ENCODE results near the gene KDM4E. TPM values are rescaled to one million over a fixed set of nuclear protein-coding genes. Genes with fewer than 3 reads are reported as not detected.
A peak's percentile ranks its signal among the peaks of the same experiment; 100 is the strongest.
"Not testable (repeated sequence)": the region's sequence is repeated elsewhere in the genome, so short reads cannot be mapped to it uniquely, and the experiment has no call there.

Gene KDM4E
- total RNA-seq, 1 experiment from 2014 or later, result not detected

GRCh38 chr11:95037356-95038035 is 12.4 kb downstream of the KDM4E start:
- H3K4me3 ChIP-seq, result not testable (repeated sequence)

GRCh38 chr11:95042239-95042638 is 17.2 kb downstream of the KDM4E start:
- H3K9me3 ChIP-seq, result no peaks in the 10 kb centered on the region
- H3K4me3 ChIP-seq, result no peak overlapping the region
- H3K27me3 ChIP-seq, result peaks cover 9% of the 10 kb centered on the region; the same call in 1 of the 2 replicates
- DNase-seq, result no peak
- H3K36me3 ChIP-seq, result no peaks in the 10 kb centered on the region

More at GRCh38 chr11:95037356-95038035, 12.4 kb downstream of the KDM4E start:
- DNase-seq, H3K9me3 ChIP-seq, H3K27me3 ChIP-seq, H3K36me3 ChIP-seq: not testable (repeated sequence)

- DNase-seq, result no peak
Observed at GRCh38 chr11:95042906-95043305, 17.8 kb downstream of the KDM4E start.

GRCh38 chr11:95044010-95044409 is 19.0 kb downstream of the KDM4E start:
- DNase-seq, result no peak
- Histone ChIP-seq H3K4me3 (no peak overlapping the region), H3K36me3 (no peaks in the 10 kb centered on the region), H3K27me3 (peaks cover 16% of the 10 kb centered on the region), H3K9me3 (no peaks in the 10 kb centered on the region)

More at GRCh38 chr11:95042906-95043305, 17.8 kb downstream of the KDM4E start:
- H3K27me3 ChIP-seq, result peaks cover 13% of the 10 kb centered on the region
- no peak overlapping the region for H3K4me3 ChIP-seq
- H3K36me3 ChIP-seq, result no peaks in the 10 kb centered on the region
- no peaks in the 10 kb centered on the region for H3K9me3 ChIP-seq

- DNase-seq, result no peak
- Histone ChIP-seq H3K9me3 (no peaks in the 10 kb centered on the region), H3K36me3 (no peaks in the 10 kb centered on the region), H3K27me3 (peaks cover 16% of the 10 kb centered on the region), H3K4me3 (no peak overlapping the region)
Observed at GRCh38 chr11:95045812-95046211, 20.8 kb downstream of the KDM4E start.

- not testable (repeated sequence) for H3K4me3 ChIP-seq, H3K9me3 ChIP-seq, H3K36me3 ChIP-seq, DNase-seq
- H3K27me3 ChIP-seq, result peaks cover 16% of the 10 kb centered on the region
Observed at GRCh38 chr11:95049122-95049521, 24.1 kb downstream of the KDM4E start, which contains the start of gene KDM4F. Gene KDM4F, plus strand, starts transcription at chr11:95049422.

- Histone ChIP-seq H3K36me3 (no peaks in the 10 kb centered on the region), H3K4me3 (no peak overlapping the region), H3K9me3 (no peaks in the 10 kb centered on the region), H3K27me3 (peaks cover 10% of the 10 kb centered on the region)
- no peak for DNase-seq
Observed at GRCh38 chr11:95050595-95051202, 25.6 kb downstream of the KDM4E start.

- no peaks in the 10 kb centered on the region for H3K9me3 ChIP-seq
- H3K36me3 ChIP-seq, result no peaks in the 10 kb centered on the region
- H3K27me3 ChIP-seq, result no peaks in the 10 kb centered on the region
- DNase-seq, result no peak
- H3K4me3 ChIP-seq, result no peak overlapping the region
Observed at GRCh38 chr11:95054356-95054755, 29.3 kb downstream of the KDM4E start.

GRCh38 chr11:95055283-95055897 is 30.3 kb downstream of the KDM4E start:
- Histone ChIP-seq H3K4me3 (no peak overlapping the region), H3K9me3 (no peaks in the 10 kb centered on the region), H3K36me3 (no peaks in the 10 kb centered on the region), H3K27me3 (no peaks in the 10 kb centered on the region; the same call in 1 of the 2 replicates)
- DNase-seq, result no peak

GRCh38 chr11:95057959-95058358 is 32.9 kb downstream of the KDM4E start:
- no peak for DNase-seq
- H3K9me3 ChIP-seq, result no peaks in the 10 kb centered on the region
- no peaks in the 10 kb centered on the region; the same call in 1 of the 2 replicates for H3K27me3 ChIP-seq
- H3K36me3 ChIP-seq, result no peaks in the 10 kb centered on the region
- no peak overlapping the region for H3K4me3 ChIP-seq

- Histone ChIP-seq H3K27me3 (no peaks in the 10 kb centered on the region; the same call in 1 of the 2 replicates), H3K9me3 (no peaks in the 10 kb centered on the region), H3K4me3 (no peak overlapping the region), H3K36me3 (no peaks in the 10 kb centered on the region)
- no peak for DNase-seq
Observed at GRCh38 chr11:95058621-95059020, 33.6 kb downstream of the KDM4E start.

- Histone ChIP-seq H3K9me3 (no peaks in the 10 kb centered on the region), H3K4me3 (no peak overlapping the region)
Observed at GRCh38 chr11:95059046-95059445, 34.0 kb downstream of the KDM4E start.

GRCh38 chr11:95065336-95065735 is 40.3 kb downstream of the KDM4E start:
- H3K9me3 ChIP-seq, result no peaks in the 10 kb centered on the region
- no peak overlapping the region for H3K4me3 ChIP-seq
- no peaks in the 10 kb centered on the region; the same call in 1 of the 2 replicates for H3K27me3 ChIP-seq
- no peak for DNase-seq
- H3K36me3 ChIP-seq, result no peaks in the 10 kb centered on the region

More at GRCh38 chr11:95059046-95059445, 34.0 kb downstream of the KDM4E start:
- no peaks in the 10 kb centered on the region for H3K36me3 ChIP-seq
- no peak for DNase-seq
- no peaks in the 10 kb centered on the region; the same call in 1 of the 2 replicates for H3K27me3 ChIP-seq

- no peak for DNase-seq
- H3K9me3 ChIP-seq, result no peaks in the 10 kb centered on the region
- no peaks in the 10 kb centered on the region for H3K36me3 ChIP-seq
- no peaks in the 10 kb centered on the region for H3K27me3 ChIP-seq
- peak within 1 kb of the TSS; percentile 72 for H3K4me3 ChIP-seq
Observed at GRCh38 chr11:95066716-95067038, 41.6 kb downstream of the KDM4E start, which contains the start of gene SRSF8. Gene SRSF8, plus strand, starts transcription at chr11:95066919. Its CDS starts 308 bp downstream, at chr11:95067227.

- no peaks in the 10 kb centered on the region for H3K36me3 ChIP-seq
- H3K4me3 ChIP-seq, result peak overlapping the region; percentile 72
- no peaks in the 10 kb centered on the region for H3K9me3 ChIP-seq
- no peaks in the 10 kb centered on the region for H3K27me3 ChIP-seq
- peak; percentile 82 for DNase-seq
Observed at GRCh38 chr11:95067039-95067840, 42.2 kb downstream of the KDM4E start.

- peak overlapping the region; percentile 72 for H3K4me3 ChIP-seq
- H3K9me3 ChIP-seq, result no peaks in the 10 kb centered on the region
- no peak for DNase-seq
- no peaks in the 10 kb centered on the region for H3K36me3 ChIP-seq
- no peaks in the 10 kb centered on the region for H3K27me3 ChIP-seq
Observed at GRCh38 chr11:95067841-95068219, 42.8 kb downstream of the KDM4E start.

- H3K36me3 ChIP-seq, result no peaks in the 10 kb centered on the region
- DNase-seq, result peak; percentile 78
- H3K27me3 ChIP-seq, result no peaks in the 10 kb centered on the region
- no peaks in the 10 kb centered on the region for H3K9me3 ChIP-seq
- peak overlapping the region; percentile 72 for H3K4me3 ChIP-seq
Observed at GRCh38 chr11:95068549-95068948, 43.5 kb downstream of the KDM4E start.
